Neuron (in vitro differentiated cells): Measurements from ENCODE around the gene SLIT3.

Source experiments
- H2AFZ ChIP-seq: one replicate; pipeline ENCODE4 v1.6.1; 2013; ENCODE audit warnings: low read depth, mild to moderate bottlenecking, inconsistent platforms, low read length, moderate library complexity
- H3K27me3 ChIP-seq: one replicate; pipeline ENCODE4 v1.6.1; 2013; ENCODE audit warnings: low read length; ENCODE audit not compliant: insufficient read depth
- H3K36me3 ChIP-seq: one replicate; pipeline ENCODE4 v1.6.1; 2013; ENCODE audit warnings: low read length; ENCODE audit not compliant: insufficient read depth
- H3K4me1 ChIP-seq: one replicate; pipeline ENCODE4 v1.6.1; 2013; ENCODE audit warnings: low read length; ENCODE audit not compliant: insufficient read depth
- H3K4me3 ChIP-seq: 2 replicates; pipeline ENCODE4 v1.5.1; 2013; ENCODE audit warnings: mild to moderate bottlenecking, low read length, moderate library complexity
- H3K9me3 ChIP-seq: one replicate; pipeline ENCODE4 v1.6.1; 2013; ENCODE audit warnings: low read length

SLIT3 gene

GRCh38 chr5:168950241-168950951 is 350.5 kb downstream of the SLIT3 start:
- Histone ChIP-seq H2AFZ (no peak overlapping the region), H3K36me3 (no peaks in the 10 kb centered on the region), H3K27me3 (no peaks in the 10 kb centered on the region), H3K4me1 (peaks cover 3% of the 10 kb centered on the region), H3K4me3 (no peak overlapping the region), H3K9me3 (no peaks in the 10 kb centered on the region)

- Histone ChIP-seq H2AFZ (no peak overlapping the region), H3K9me3 (no peaks in the 10 kb centered on the region), H3K27me3 (no peaks in the 10 kb centered on the region), H3K36me3 (no peaks in the 10 kb centered on the region), H3K4me3 (no peak overlapping the region), H3K4me1 (no peaks in the 10 kb centered on the region)
These were observed 352.2 kb downstream of the SLIT3 start for GRCh38 chr5:168948746-168949145.

GRCh38 chr5:168947212-168947868 is 353.6 kb downstream of the SLIT3 start:
- H2AFZ ChIP-seq, result no peak overlapping the region
- no peaks in the 10 kb centered on the region for H3K27me3 ChIP-seq
- H3K9me3 ChIP-seq, result no peaks in the 10 kb centered on the region
- H3K4me3 ChIP-seq, result no peak overlapping the region
- no peaks in the 10 kb centered on the region for H3K4me1 ChIP-seq
- no peaks in the 10 kb centered on the region for H3K36me3 ChIP-seq

GRCh38 chr5:168946363-168946762 is 354.6 kb downstream of the SLIT3 start:
- no peaks in the 10 kb centered on the region for H3K27me3 ChIP-seq
- no peaks in the 10 kb centered on the region for H3K9me3 ChIP-seq
- H2AFZ ChIP-seq, result no peak overlapping the region
- H3K4me1 ChIP-seq, result no peaks in the 10 kb centered on the region
- no peak overlapping the region for H3K4me3 ChIP-seq
- no peaks in the 10 kb centered on the region for H3K36me3 ChIP-seq

GRCh38 chr5:168944004-168944403 is 356.9 kb downstream of the SLIT3 start:
- Histone ChIP-seq H3K36me3 (no peaks in the 10 kb centered on the region), H3K9me3 (no peaks in the 10 kb centered on the region), H3K4me1 (peaks cover 2% of the 10 kb centered on the region), H3K27me3 (no peaks in the 10 kb centered on the region), H3K4me3 (no peak overlapping the region), H2AFZ (no peak overlapping the region)

GRCh38 chr5:168943091-168943884 is 357.7 kb downstream of the SLIT3 start:
- Histone ChIP-seq H3K27me3 (no peaks in the 10 kb centered on the region), H3K36me3 (no peaks in the 10 kb centered on the region), H3K9me3 (no peaks in the 10 kb centered on the region), H3K4me1 (peaks cover 2% of the 10 kb centered on the region), H3K4me3 (no peak overlapping the region), H2AFZ (no peak overlapping the region)

- H3K4me1 ChIP-seq, result peaks cover 2% of the 10 kb centered on the region
- H3K27me3 ChIP-seq, result no peaks in the 10 kb centered on the region
- H3K9me3 ChIP-seq, result no peaks in the 10 kb centered on the region
These were observed 359.0 kb downstream of the SLIT3 start for GRCh38 chr5:168941901-168942300.

GRCh38 chr5:168940712-168941111 is 360.2 kb downstream of the SLIT3 start:
- Histone ChIP-seq H3K4me1 (peaks cover 2% of the 10 kb centered on the region), H3K4me3 (no peak overlapping the region), H3K27me3 (no peaks in the 10 kb centered on the region), H3K9me3 (no peaks in the 10 kb centered on the region), H2AFZ (no peak overlapping the region), H3K36me3 (no peaks in the 10 kb centered on the region)

More at GRCh38 chr5:168941901-168942300, 359.0 kb downstream of the SLIT3 start:
- H2AFZ ChIP-seq, result no peak overlapping the region
- H3K4me3 ChIP-seq, result no peak overlapping the region
- no peaks in the 10 kb centered on the region for H3K36me3 ChIP-seq

- Histone ChIP-seq H2AFZ (no peak overlapping the region), H3K27me3 (no peaks in the 10 kb centered on the region), H3K4me1 (peaks cover 2% of the 10 kb centered on the region), H3K9me3 (no peaks in the 10 kb centered on the region), H3K4me3 (no peak overlapping the region), H3K36me3 (no peaks in the 10 kb centered on the region)
These were observed 360.9 kb downstream of the SLIT3 start for GRCh38 chr5:168939887-168940544.

- Histone ChIP-seq H3K4me3 (no peak overlapping the region), H3K36me3 (no peaks in the 10 kb centered on the region), H3K4me1 (peaks cover 2% of the 10 kb centered on the region), H2AFZ (no peak overlapping the region), H3K27me3 (no peaks in the 10 kb centered on the region), H3K9me3 (no peaks in the 10 kb centered on the region)
These were observed 361.7 kb downstream of the SLIT3 start for GRCh38 chr5:168939156-168939800.

GRCh38 chr5:168936511-168936910 is 364.4 kb downstream of the SLIT3 start:
- H3K4me3 ChIP-seq, result no peak overlapping the region
- H3K9me3 ChIP-seq, result no peaks in the 10 kb centered on the region
- H2AFZ ChIP-seq, result no peak overlapping the region
- H3K27me3 ChIP-seq, result no peaks in the 10 kb centered on the region
- no peaks in the 10 kb centered on the region for H3K36me3 ChIP-seq
- peaks cover 2% of the 10 kb centered on the region for H3K4me1 ChIP-seq

- peaks cover 2% of the 10 kb centered on the region for H3K4me1 ChIP-seq
- H3K36me3 ChIP-seq, result no peaks in the 10 kb centered on the region
- no peaks in the 10 kb centered on the region for H3K9me3 ChIP-seq
- H3K27me3 ChIP-seq, result no peaks in the 10 kb centered on the region
- no peak overlapping the region for H2AFZ ChIP-seq
- H3K4me3 ChIP-seq, result no peak overlapping the region
These were observed 365.8 kb downstream of the SLIT3 start for GRCh38 chr5:168935183-168935582.
